Measurements from ENCODE around the gene DDAH1.

DDAH1 gene

GRCh38 chr1:85268801-85269585 lies 196.0 kb downstream of the DDAH1 start:
- peak overlapping the region in 1 of 2 donors; percentile 14 for H3K9ac ChIP-seq (ENCODE audit: low read depth in 1 of 2, low read length in 2 of 2)
- peaks cover 19 to 33% of the 10 kb centered on the region in 2 donors for H3K4me1 ChIP-seq (ENCODE audit: control insufficient read depth in 2 of 2, insufficient read depth in 2 of 2, low read length in 2 of 2)
- H3K4me3 ChIP-seq (ENCODE audit: low read length in 2 of 2): peak overlapping the region in 1 of 2 donors; percentile 54
- H3K27me3 ChIP-seq (ENCODE audit: control insufficient read depth in 2 of 2, insufficient read depth in 2 of 2, low read length in 2 of 2): no peaks in the 10 kb centered on the region
- H3K9me3 ChIP-seq (ENCODE audit: control insufficient read depth in 2 of 2, low read length in 2 of 2): no peaks in the 10 kb centered on the region
- H3K27ac ChIP-seq (ENCODE audit: low read depth in 2 of 2, low read length in 2 of 2): no peak overlapping the region
- H3K36me3 ChIP-seq (ENCODE audit: control insufficient read depth in 2 of 2, insufficient read depth in 2 of 2, low read length in 2 of 2): peaks cover 46 to 59% of the 10 kb centered on the region in 2 donors
